Adrenal gland (tissue), 5 donors: ENCODE data around the gene NCL.

Experiments used
- POLR2A ChIP-seq, 2 donors: fragments of 450-650 bp; IDR thresholded peaks; one replicate each; pipeline ENCODE4 v1.6.1; 2017; ENCODE audit warnings: antibody characterized with exemption in 2 of 2, mild to moderate bottlenecking in 2 of 2, moderate library complexity in 1 of 2
- TF ChIP-seq, protein P1 (sequence below), 6 experiments: fragments of 450-650 bp in 4 of 6; fragments of 200-600 bp in 2 of 6; sonication (generic) in 1 of 6; IDR thresholded peaks; 1 replicate in 5 of 6; 2 replicates in 1 of 6; pipeline versions ENCODE4 v1.5.1 to v1.8.0; 2016 to 2021; ENCODE audit warnings: antibody characterized with exemption in 6 of 6, mild to moderate bottlenecking in 2 of 6, moderate library complexity in 1 of 6
- donor health status: DM: no; HTN: no; CAD: no.

DNA sequence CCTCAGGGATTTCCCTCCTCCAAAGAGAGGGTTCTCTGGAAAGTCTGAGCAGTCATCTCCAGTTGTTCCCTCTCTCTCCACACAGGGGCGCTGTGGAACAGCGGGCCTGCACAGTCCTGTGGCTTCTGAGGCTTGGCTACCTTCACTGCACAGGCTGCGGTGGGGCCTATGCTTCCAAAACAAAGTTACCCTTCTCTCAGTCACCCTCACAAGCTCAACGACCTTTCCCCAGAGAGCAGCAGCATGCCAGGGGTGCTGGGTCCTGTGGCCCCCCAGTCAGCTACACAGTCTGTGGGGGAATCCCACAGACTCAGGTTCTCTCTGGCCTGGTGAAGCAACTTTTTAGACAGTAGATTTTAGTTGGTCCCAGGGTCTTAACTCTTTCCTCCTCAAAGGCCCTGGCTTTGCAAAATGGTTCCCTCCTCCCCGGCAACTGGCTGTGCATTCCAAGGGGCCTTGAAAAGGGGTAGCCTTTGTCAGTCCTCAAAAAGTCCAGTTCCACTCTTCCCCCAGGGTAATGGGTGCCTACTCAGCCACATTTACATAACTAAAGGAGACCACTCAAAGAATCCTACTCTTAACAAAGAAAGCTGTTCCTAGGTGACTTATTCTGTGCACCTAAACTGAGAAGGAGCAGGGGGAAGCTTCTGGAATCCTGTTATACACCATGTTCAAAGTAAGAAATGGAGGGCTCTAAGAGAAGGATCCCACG is 53.8 kb downstream of the NCL start:
- TF ChIP-seq, protein P1, sequence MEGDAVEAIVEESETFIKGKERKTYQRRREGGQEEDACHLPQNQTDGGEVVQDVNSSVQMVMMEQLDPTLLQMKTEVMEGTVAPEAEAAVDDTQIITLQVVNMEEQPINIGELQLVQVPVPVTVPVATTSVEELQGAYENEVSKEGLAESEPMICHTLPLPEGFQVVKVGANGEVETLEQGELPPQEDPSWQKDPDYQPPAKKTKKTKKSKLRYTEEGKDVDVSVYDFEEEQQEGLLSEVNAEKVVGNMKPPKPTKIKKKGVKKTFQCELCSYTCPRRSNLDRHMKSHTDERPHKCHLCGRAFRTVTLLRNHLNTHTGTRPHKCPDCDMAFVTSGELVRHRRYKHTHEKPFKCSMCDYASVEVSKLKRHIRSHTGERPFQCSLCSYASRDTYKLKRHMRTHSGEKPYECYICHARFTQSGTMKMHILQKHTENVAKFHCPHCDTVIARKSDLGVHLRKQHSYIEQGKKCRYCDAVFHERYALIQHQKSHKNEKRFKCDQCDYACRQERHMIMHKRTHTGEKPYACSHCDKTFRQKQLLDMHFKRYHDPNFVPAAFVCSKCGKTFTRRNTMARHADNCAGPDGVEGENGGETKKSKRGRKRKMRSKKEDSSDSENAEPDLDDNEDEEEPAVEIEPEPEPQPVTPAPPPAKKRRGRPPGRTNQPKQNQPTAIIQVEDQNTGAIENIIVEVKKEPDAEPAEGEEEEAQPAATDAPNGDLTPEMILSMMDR (IDR thresholded peaks at IDR 0.05) = peak in 3 of 6 experiments; percentile 21 to 41 (median 37)
- TF ChIP-seq POLR2A (IDR thresholded peaks at IDR 0.05) = no peak
